ENCODE measurements around the gene GHRHR. TPM values are rescaled to one million over a fixed set of nuclear protein-coding genes. Genes with fewer than 3 reads are reported as not detected.

Gene GHRHR
- total RNA-seq, 4 donors from 2014 or later = not detected

DNA sequence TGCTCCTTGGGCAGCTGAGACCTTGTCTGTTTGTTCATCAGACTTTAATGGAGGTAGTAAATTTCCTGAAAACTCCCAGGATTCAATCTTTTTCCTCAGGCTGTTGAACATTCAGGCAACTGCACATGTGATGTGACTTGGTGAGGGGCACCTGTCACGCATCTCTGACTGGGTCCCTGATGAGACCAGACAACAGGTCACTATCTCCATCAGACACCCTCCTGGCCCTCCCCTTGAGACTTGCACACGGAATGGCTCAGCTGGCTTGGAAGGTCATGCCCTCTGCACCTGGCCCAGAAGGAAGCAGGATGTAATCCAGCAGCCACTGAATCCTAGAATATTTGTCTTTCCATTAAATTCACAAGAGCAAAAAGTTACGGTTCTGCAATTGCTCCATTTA is 36.2 kb upstream of the GHRHR start:
- intact Hi-C loops (cut with DNase I) = no loop called here
- Histone ChIP-seq H3K9me3 (peaks cover 0 to 5% (median 4%) of the 10 kb centered on the region in 3 donors), H3K27me3 (no peaks in the 10 kb centered on the region), H3K36me3 (peaks cover 0 to 30% (median 10%) of the 10 kb centered on the region in 3 donors), H3K27ac (no peak overlapping the region), H3K4me3 (no peak overlapping the region), H3K4me1 (peaks cover 0 to 7% (median 0%) of the 10 kb centered on the region in 3 donors)
- 65 to 71% methylated on average over 3 of the region's 3 CpGs for WGBS, 2 donors
- DNase-seq = no peak
- TF ChIP-seq POLR2A (IDR thresholded peaks at IDR 0.05) = no peak
- TF ChIP-seq, protein P1, sequence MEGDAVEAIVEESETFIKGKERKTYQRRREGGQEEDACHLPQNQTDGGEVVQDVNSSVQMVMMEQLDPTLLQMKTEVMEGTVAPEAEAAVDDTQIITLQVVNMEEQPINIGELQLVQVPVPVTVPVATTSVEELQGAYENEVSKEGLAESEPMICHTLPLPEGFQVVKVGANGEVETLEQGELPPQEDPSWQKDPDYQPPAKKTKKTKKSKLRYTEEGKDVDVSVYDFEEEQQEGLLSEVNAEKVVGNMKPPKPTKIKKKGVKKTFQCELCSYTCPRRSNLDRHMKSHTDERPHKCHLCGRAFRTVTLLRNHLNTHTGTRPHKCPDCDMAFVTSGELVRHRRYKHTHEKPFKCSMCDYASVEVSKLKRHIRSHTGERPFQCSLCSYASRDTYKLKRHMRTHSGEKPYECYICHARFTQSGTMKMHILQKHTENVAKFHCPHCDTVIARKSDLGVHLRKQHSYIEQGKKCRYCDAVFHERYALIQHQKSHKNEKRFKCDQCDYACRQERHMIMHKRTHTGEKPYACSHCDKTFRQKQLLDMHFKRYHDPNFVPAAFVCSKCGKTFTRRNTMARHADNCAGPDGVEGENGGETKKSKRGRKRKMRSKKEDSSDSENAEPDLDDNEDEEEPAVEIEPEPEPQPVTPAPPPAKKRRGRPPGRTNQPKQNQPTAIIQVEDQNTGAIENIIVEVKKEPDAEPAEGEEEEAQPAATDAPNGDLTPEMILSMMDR (IDR thresholded peaks at IDR 0.05) = no peak

DNA sequence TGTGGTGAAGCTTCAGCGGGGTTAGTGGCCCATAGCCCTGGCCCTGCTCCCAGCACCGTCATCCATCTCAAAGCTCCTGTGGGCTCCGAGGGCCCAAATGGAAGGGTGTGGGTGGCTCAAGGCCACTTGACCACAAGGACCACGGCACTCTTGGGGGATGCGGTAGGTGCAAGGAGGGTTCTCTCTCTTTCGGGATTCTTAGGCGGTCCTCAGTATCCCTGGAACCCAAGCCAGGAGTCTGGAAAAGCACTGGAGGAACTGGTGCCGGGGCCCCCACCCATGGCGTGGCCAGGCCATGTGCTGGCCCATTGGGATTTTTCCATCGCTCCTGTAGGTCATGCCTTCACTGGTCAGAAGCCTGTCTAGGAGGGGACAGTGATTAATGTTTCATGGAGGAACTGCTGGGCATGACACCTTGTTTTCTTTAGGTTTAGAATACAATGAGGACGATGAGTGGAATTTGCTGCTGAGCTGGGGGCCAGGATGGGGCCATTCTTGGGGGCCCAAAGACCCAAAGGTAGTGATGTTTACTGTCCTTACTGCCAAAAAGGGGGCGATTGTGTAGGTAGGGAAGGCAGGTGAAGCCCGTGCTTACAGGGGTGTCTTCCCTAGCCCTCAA is 35.4 kb upstream of the GHRHR start:
- Histone ChIP-seq H3K4me1 (peaks cover 0 to 11% (median 0%) of the 10 kb centered on the region in 3 donors), H3K36me3 (peaks cover 0 to 22% (median 10%) of the 10 kb centered on the region in 3 donors), H3K4me3 (no peak overlapping the region), H3K27me3 (no peaks in the 10 kb centered on the region), H3K27ac (no peak overlapping the region), H3K9me3 (peaks cover 0 to 5% (median 4%) of the 10 kb centered on the region in 3 donors)
- DNase-seq = no peak
- whole genome bisulfite sequencing, 2 donors = 76 to 88% methylated on average over 4 to 5 of the region's 13 CpGs
- intact Hi-C loops (cut with DNase I) = no loop called here
- TF ChIP-seq POLR2A (IDR thresholded peaks at IDR 0.05) = no peak
- TF ChIP-seq, protein P1 (IDR thresholded peaks at IDR 0.05) = no peak

GRCh38 chr7:30929686-30930085 is 34.1 kb upstream of the GHRHR start:
- DNase-seq = no peak
- H3K4me1 ChIP-seq = peaks cover 0 to 11% (median 0%) of the 10 kb centered on the region in 3 donors
- H3K36me3 ChIP-seq = peaks cover 0 to 10% (median 5%) of the 10 kb centered on the region in 3 donors
- no peak for TF ChIP-seq POLR2A (IDR thresholded peaks at IDR 0.05)
- TF ChIP-seq, protein P1 (IDR thresholded peaks at IDR 0.05) = no peak
- peaks cover 0 to 5% (median 4%) of the 10 kb centered on the region in 3 donors for H3K9me3 ChIP-seq
- intact Hi-C loops (cut with DNase I) = no loop called here
- H3K27me3 ChIP-seq = no peaks in the 10 kb centered on the region
- H3K4me3 ChIP-seq = no peak overlapping the region
- WGBS, 2 donors = 78% methylated on average over 4 of the region's 4 CpGs; no CpG with 5 or more reads in 1 of the 2 donors
- H3K27ac ChIP-seq = no peak overlapping the region

GRCh38 chr7:30930621-30931020 is 33.1 kb upstream of the GHRHR start:
- no peak overlapping the region for H3K27ac ChIP-seq
- peaks cover 0 to under 1% (median 0%) of the 10 kb centered on the region in 3 donors for H3K36me3 ChIP-seq
- intact Hi-C loops (cut with DNase I) = no loop called here
- H3K4me3 ChIP-seq = no peak overlapping the region
- TF ChIP-seq, protein P1 (IDR thresholded peaks at IDR 0.05) = no peak
- TF ChIP-seq POLR2A (IDR thresholded peaks at IDR 0.05) = no peak
- peaks cover 0 to 11% (median 0%) of the 10 kb centered on the region in 3 donors for H3K4me1 ChIP-seq
- H3K9me3 ChIP-seq = peaks cover 0 to 5% (median 4%) of the 10 kb centered on the region in 3 donors
- no peaks in the 10 kb centered on the region for H3K27me3 ChIP-seq
- DNase-seq = no peak
- 74 to 76% methylated on average over 5 of the region's 8 CpGs for WGBS, 2 donors

GRCh38 chr7:30931161-30931928 is 32.4 kb upstream of the GHRHR start:
- H3K27ac ChIP-seq = no peak overlapping the region
- 84 to 93% methylated on average over 15 to 22 of the region's 24 CpGs for WGBS, 2 donors
- H3K27me3 ChIP-seq = no peaks in the 10 kb centered on the region
- H3K4me3 ChIP-seq = no peak overlapping the region
- DNase-seq = no peak
- intact Hi-C loops (cut with DNase I) = no loop called here
- peaks cover 0 to 11% (median 0%) of the 10 kb centered on the region in 3 donors for H3K4me1 ChIP-seq
- no peaks in the 10 kb centered on the region for H3K36me3 ChIP-seq
- TF ChIP-seq, protein P1 (IDR thresholded peaks at IDR 0.05) = no peak
- TF ChIP-seq POLR2A (IDR thresholded peaks at IDR 0.05) = no peak
- H3K9me3 ChIP-seq = peaks cover 0 to 5% (median 4%) of the 10 kb centered on the region in 3 donors

Data from esophagus squamous epithelium (tissue), 5 donors.